ENCODE measurements around the gene ADAMTS12. TPM values are rescaled to one million over a fixed set of nuclear protein-coding genes. Genes with fewer than 3 reads are reported as not detected.
A peak's percentile ranks its signal among the peaks of the same experiment; 100 is the strongest.

The ADAMTS12 gene
- total and polyA plus RNA-seq, 9 of the 15 experiments (the other 6 are each of a cell fraction or from before 2014, with no cell fraction given), result 0.11 TPM; not detected in 8

GRCh38 chr5:33474931-33475499, 416.8 kb downstream of the ADAMTS12 start (continued):
- TF ChIP-seq MTA1 (IDR thresholded peaks at IDR 0.05; ENCODE audit: borderline replicate concordance) (0 out of 2 replicates have a peak, but pooled peaks have one; percentile 20), POLR2A (conservative IDR thresholded peaks at IDR 0.05) (peak; percentile 45; the same call in 1 of the 2 replicates), POLR2AphosphoS5 (IDR thresholded peaks at IDR 0.05; ENCODE audit: control insufficient read depth, insufficient read depth, low read depth, low read length) (no peak), ZBTB49 (CRISPR knock-in tag; IDR thresholded peaks at IDR 0.05; ENCODE audit: borderline replicate concordance) (no peak), SMARCC2 (IDR thresholded peaks at IDR 0.05; ENCODE audit: low read depth) (peak; percentile 65; the same call in 1 of the 2 replicates), E4F1 (CRISPR knock-in tag; IDR thresholded peaks at IDR 0.05; ENCODE audit: borderline replicate concordance) (no peak), RFX1 (IDR thresholded peaks at IDR 0.05) (peak; percentile 43), CBFA2T2 (conservative IDR thresholded peaks at IDR 0.05) (peak; percentile 87), RCOR1 (IDR thresholded peaks at IDR 0.05; ENCODE audit: borderline replicate concordance in 1 of 2, low read depth in 2 of 2, low read length in 2 of 2) (peak in 1 of 2 experiments; percentile 33; a peak in 1 of 4 replicates), FOXM1 (IDR thresholded peaks at IDR 0.05; ENCODE audit: low read depth) (peak; percentile 81), FOXM1 (CRISPR knock-in tag; IDR thresholded peaks at IDR 0.05; ENCODE audit: low read depth) (no peak), GATAD2B (IDR thresholded peaks at IDR 0.05; ENCODE audit: borderline replicate concordance) (peak; percentile 84), NELFE (IDR thresholded peaks at IDR 0.05; ENCODE audit: insufficient read depth, insufficient read length) (no peak), MYBL2 (IDR thresholded peaks at IDR 0.05; ENCODE audit: low read depth) (peak; percentile 66; the same call in 1 of the 2 replicates), MYBL2 (CRISPR knock-in tag; IDR thresholded peaks at IDR 0.05; ENCODE audit: borderline replicate concordance) (no peak), HDAC2 (IDR thresholded peaks at IDR 0.05) (0 out of 2 replicates have a peak, but pooled peaks have one; percentile 17), ARID2 (IDR thresholded peaks at IDR 0.05) (peak; percentile 21; the same call in 1 of the 2 replicates), KLF16 (IDR thresholded peaks at IDR 0.05) (peak; percentile 80), ARID1B (IDR thresholded peaks at IDR 0.05) (peak; percentile 93), LEF1 (IDR thresholded peaks at IDR 0.05) (peak; percentile 48; the same call in 1 of the 2 replicates), HDAC3 (IDR thresholded peaks at IDR 0.05; ENCODE audit: borderline replicate concordance, partially characterized antibody) (peak; percentile 54), ZNF76 (CRISPR knock-in tag; IDR thresholded peaks at IDR 0.05; ENCODE audit: borderline replicate concordance) (no peak), EP300 (IDR thresholded peaks at IDR 0.05; ENCODE audit: low read length) (peak; percentile 87), PTBP1 (IDR thresholded peaks at IDR 0.05; ENCODE audit: low read depth, low read length) (no peak)
- TF ChIP-seq, protein P1, sequence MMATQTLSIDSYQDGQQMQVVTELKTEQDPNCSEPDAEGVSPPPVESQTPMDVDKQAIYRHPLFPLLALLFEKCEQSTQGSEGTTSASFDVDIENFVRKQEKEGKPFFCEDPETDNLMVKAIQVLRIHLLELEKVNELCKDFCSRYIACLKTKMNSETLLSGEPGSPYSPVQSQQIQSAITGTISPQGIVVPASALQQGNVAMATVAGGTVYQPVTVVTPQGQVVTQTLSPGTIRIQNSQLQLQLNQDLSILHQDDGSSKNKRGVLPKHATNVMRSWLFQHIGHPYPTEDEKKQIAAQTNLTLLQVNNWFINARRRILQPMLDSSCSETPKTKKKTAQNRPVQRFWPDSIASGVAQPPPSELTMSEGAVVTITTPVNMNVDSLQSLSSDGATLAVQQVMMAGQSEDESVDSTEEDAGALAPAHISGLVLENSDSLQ (IDR thresholded peaks at IDR 0.05), result peak; percentile 77
